Osteoblast (primary cell): Measurements from ENCODE around the gene CIPC. TPM values are rescaled to one million over a fixed set of nuclear protein-coding genes. Genes with fewer than 3 reads are reported as not detected.

ENCODE experiments used
- DNase-seq: peaks from one replicate; pipeline ENCODE4 v3.0.0; 2011; ENCODE audit warnings: low spot score, mixed read lengths; ENCODE audit not compliant: insufficient read length; ENCODE audit errors: missing footprints
- H2AFZ ChIP-seq: 2 replicates; pipeline ENCODE4 v1.6.0; 2011; ENCODE audit warnings: mild to moderate bottlenecking, low read length
- H3K27ac ChIP-seq: 2 replicates; pipeline ENCODE4 v1.5.1; 2011; ENCODE audit warnings: mild to moderate bottlenecking, low read depth, low read length, moderate library complexity
- H3K27me3 ChIP-seq: 2 replicates; pipeline ENCODE4 v1.6.0; 2012; ENCODE audit warnings: mild to moderate bottlenecking, control low read depth, inconsistent platforms, low read length, moderate library complexity; ENCODE audit not compliant: insufficient read depth
- H3K36me3 ChIP-seq: 2 replicates; pipeline ENCODE4 v1.5.1; 2011; ENCODE audit warnings: mild to moderate bottlenecking, low read length, control low read depth, moderate library complexity; ENCODE audit not compliant: insufficient read depth
- H3K4me1 ChIP-seq: 2 replicates; pipeline ENCODE4 v1.5.1; 2011; ENCODE audit warnings: mild to moderate bottlenecking, low read length, control low read depth, moderate library complexity; ENCODE audit not compliant: insufficient read depth
- H3K4me2 ChIP-seq: 2 replicates; pipeline ENCODE4 v1.6.0; 2011; ENCODE audit warnings: mild to moderate bottlenecking, low read length; ENCODE audit not compliant: insufficient read depth
- H3K4me3 ChIP-seq: fragments of 200-600 bp; sonication (generic); 3 replicates; pipeline ENCODE4 v1.5.1; 2012; ENCODE audit warnings: mild to moderate bottlenecking, low read length, inconsistent platforms; ENCODE audit not compliant: insufficient read depth
- H3K79me2 ChIP-seq: 2 replicates; pipeline ENCODE4 v1.6.0; 2012; ENCODE audit warnings: mild to moderate bottlenecking, low read length, control low read depth, inconsistent platforms; ENCODE audit not compliant: insufficient read depth
- H3K9me3 ChIP-seq: 2 replicates; pipeline ENCODE4 v1.5.1; 2011; ENCODE audit warnings: low read depth, low read length, control low read depth
- H4K20me1 ChIP-seq: 2 replicates; pipeline ENCODE4 v1.6.0; 2012; ENCODE audit warnings: mild to moderate bottlenecking, low read length, control low read depth; ENCODE audit not compliant: insufficient read depth
- CTCF ChIP-seq: IDR thresholded peaks from 2 replicates; pipeline ENCODE4 v1.5.1; 2011; ENCODE audit warnings: mild to moderate bottlenecking, low read depth, low read length, moderate library complexity; ENCODE audit errors: extremely low read depth
- total RNA-seq: library from RNA; depleted of rRNA; stranded (reverse); fragments of >200 nt; gene quantifications from 2 replicates; pipeline ENCODE4 v1.2.3, GENCODE V29; 2012

Gene CIPC
- total RNA-seq, 1 donor = 16.6 TPM

GRCh38 chr14:77067632-77068516, 30.2 kb upstream of the CIPC start:
- peak; percentile 97 for DNase-seq
- Histone ChIP-seq H3K27me3 (peaks cover 4% of the 10 kb centered on the region), H3K9me3 (no peaks in the 10 kb centered on the region), H3K79me2 (no peaks in the 10 kb centered on the region), H2AFZ (no peak overlapping the region), H3K36me3 (no peaks in the 10 kb centered on the region), H3K4me1 (peaks cover 12% of the 10 kb centered on the region), H3K4me2 (no peak overlapping the region), H3K4me3 (no peak overlapping the region), H4K20me1 (no peaks in the 10 kb centered on the region), H3K27ac (no peak overlapping the region)
- TF ChIP-seq CTCF = peak; percentile 89

GRCh38 chr14:77068517-77069200, 29.4 kb upstream of the CIPC start:
- DNase-seq = no peak
- Histone ChIP-seq H3K27me3 (peaks cover 4% of the 10 kb centered on the region), H3K79me2 (no peaks in the 10 kb centered on the region), H2AFZ (no peak overlapping the region), H3K4me1 (peaks cover 12% of the 10 kb centered on the region), H3K9me3 (no peaks in the 10 kb centered on the region), H3K4me3 (no peak overlapping the region), H4K20me1 (no peaks in the 10 kb centered on the region), H3K36me3 (no peaks in the 10 kb centered on the region), H3K27ac (no peak overlapping the region), H3K4me2 (no peak overlapping the region)
- no peak for TF ChIP-seq CTCF

GRCh38 chr14:77069551-77069950, 28.5 kb upstream of the CIPC start:
- Histone ChIP-seq H3K4me1 (peaks cover 12% of the 10 kb centered on the region), H2AFZ (no peak overlapping the region), H3K4me2 (no peak overlapping the region), H3K27me3 (peaks cover 4% of the 10 kb centered on the region), H4K20me1 (no peaks in the 10 kb centered on the region), H3K9me3 (no peaks in the 10 kb centered on the region), H3K27ac (no peak overlapping the region), H3K4me3 (no peak overlapping the region), H3K36me3 (no peaks in the 10 kb centered on the region), H3K79me2 (no peaks in the 10 kb centered on the region)
- DNase-seq = no peak
- no peak for TF ChIP-seq CTCF

- Histone ChIP-seq H2AFZ (peak overlapping the region; percentile 17), H3K9me3 (no peaks in the 10 kb centered on the region), H3K4me2 (no peak overlapping the region), H4K20me1 (no peaks in the 10 kb centered on the region), H3K27me3 (peaks cover 4% of the 10 kb centered on the region), H3K36me3 (no peaks in the 10 kb centered on the region), H3K27ac (no peak overlapping the region), H3K4me3 (no peak overlapping the region), H3K4me1 (peaks cover 18% of the 10 kb centered on the region), H3K79me2 (no peaks in the 10 kb centered on the region)
- peak; percentile 37 for DNase-seq
- no peak for TF ChIP-seq CTCF
Measured at GRCh38 chr14:77071938-77072388, 26.1 kb upstream of the CIPC start.
